ENCODE results near the gene ZFYVE21.

ZFYVE21 gene

DNA sequence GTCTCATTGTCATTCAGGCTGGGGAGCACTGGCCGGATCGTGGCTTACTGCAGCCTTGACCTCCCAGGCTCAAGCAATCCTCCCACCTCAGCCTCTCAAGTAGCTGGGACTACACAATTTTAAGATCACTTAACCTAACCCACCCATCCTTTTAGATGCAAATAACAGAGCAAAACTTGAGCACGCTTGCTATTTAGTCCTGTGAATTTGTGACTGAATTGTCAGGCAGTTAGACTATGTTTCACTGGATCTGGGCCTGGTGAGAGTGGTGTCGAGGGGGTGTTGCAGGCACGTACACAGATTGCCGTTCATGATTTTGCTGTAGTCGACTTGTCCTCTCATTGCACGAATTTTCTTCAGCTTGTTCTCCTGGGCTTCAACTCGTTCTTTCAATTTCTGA, 38.2 kb downstream of the ZFYVE21 start:
- TF ChIP-seq, protein P1, sequence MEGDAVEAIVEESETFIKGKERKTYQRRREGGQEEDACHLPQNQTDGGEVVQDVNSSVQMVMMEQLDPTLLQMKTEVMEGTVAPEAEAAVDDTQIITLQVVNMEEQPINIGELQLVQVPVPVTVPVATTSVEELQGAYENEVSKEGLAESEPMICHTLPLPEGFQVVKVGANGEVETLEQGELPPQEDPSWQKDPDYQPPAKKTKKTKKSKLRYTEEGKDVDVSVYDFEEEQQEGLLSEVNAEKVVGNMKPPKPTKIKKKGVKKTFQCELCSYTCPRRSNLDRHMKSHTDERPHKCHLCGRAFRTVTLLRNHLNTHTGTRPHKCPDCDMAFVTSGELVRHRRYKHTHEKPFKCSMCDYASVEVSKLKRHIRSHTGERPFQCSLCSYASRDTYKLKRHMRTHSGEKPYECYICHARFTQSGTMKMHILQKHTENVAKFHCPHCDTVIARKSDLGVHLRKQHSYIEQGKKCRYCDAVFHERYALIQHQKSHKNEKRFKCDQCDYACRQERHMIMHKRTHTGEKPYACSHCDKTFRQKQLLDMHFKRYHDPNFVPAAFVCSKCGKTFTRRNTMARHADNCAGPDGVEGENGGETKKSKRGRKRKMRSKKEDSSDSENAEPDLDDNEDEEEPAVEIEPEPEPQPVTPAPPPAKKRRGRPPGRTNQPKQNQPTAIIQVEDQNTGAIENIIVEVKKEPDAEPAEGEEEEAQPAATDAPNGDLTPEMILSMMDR (conservative IDR thresholded peaks at IDR 0.05; ENCODE audit: low read length): no peak
- H3K4me3 ChIP-seq (ENCODE audit: low read length): no peak overlapping the region
- DNase-seq (ENCODE audit: low read depth): no peak

DNA sequence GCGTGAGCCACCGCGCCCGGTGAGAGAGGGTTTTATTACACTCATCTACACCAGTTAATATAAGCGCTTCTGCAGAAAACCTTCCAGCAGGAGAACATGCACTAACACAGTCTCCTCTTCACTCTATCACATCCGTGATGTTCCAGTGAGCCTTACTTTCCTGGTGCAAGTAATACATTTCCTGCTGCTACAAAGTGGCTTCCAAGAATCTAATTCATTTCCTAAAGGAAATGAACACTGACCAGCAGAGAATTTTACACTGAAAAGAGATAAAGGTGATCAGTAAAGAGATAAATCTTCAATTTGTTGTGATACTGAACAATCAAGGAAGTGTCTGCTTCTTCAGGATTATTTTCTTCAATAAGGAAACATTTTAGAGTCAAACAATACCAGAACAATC, 39.5 kb downstream of the ZFYVE21 start:
- no peak for DNase-seq (ENCODE audit: low read depth)
- H3K4me3 ChIP-seq (ENCODE audit: low read length): no peak overlapping the region
- TF ChIP-seq, protein P1 (conservative IDR thresholded peaks at IDR 0.05; ENCODE audit: low read length): no peak

DNA sequence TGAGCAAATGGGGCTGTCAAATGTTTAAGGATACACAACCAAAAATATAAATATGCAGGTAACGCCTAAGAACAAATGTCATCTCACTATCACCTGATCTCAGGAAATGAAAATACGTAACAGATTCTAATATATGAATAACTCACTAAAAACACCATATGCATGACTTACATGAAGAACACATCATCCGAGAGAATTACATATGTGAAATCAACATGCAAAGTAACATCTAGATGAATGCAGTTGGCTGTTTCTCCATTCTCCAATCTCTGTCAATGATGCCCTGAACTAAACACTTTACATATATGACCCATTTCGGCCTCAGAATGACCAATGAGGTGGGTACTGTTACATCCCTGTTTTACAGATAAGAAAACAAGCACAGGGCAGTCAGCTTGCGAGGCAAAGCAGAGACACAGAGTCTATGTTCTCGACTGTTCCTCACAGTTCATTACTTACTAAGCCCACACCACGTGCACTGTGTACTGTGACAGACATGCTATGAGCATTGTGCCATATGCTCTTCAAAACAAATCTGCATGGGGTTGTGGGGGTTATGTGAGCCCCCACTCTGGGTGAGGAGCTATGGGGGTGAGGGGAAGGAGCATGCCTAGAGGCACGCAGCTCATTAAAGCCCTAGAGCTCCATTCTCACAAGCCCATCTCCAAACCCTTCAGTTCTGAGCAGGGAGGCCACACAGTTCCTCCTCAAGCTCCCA, 42.6 kb downstream of the ZFYVE21 start:
- no peak overlapping the region for H3K4me3 ChIP-seq (ENCODE audit: low read length)
- no peak for DNase-seq (ENCODE audit: low read depth)
- TF ChIP-seq, protein P1 (conservative IDR thresholded peaks at IDR 0.05; ENCODE audit: low read length): no peak

DNA sequence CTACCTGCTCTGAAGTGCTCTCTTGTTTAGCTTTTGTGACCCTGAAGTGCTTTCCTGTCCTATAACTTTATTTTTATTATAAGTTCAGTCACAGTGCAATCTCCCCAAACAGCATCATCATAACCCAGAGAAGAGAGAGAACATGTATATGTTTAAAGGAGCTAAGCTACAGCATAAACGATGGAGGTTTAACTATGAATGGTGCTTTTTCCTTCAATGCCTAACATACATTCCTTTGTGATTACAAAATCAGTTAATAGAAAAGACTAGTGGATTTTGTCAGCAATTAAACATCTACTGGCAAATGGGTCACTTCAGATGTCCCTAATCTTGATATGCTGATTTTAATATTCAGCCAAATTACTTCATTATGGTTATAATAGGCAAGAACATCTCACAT, 46.4 kb downstream of the ZFYVE21 start:
- DNase-seq (ENCODE audit: low read depth): peak; percentile 8
- no peak overlapping the region for H3K4me3 ChIP-seq (ENCODE audit: low read length)
- TF ChIP-seq, protein P1 (conservative IDR thresholded peaks at IDR 0.05; ENCODE audit: low read length): no peak

DNA sequence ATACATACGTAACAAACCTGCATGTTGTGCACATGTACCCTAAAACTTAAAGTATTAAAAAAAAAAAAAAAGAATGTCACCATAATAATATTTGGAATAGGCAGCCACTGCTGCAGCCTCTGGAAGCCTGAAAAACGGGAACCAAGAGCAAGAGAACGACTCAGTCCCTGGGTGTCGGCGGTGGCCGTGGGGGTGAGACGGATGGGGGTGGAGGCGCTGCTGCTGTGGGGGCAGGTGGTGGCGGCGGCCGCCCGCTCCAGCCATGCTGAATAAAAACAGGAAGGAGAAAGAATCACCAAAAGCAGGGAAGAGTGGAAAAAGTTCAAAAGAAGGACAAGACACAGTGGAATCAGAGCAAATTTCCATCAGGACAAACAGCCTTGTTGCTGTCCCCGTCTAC, 46.9 kb downstream of the ZFYVE21 start:
- no peak for DNase-seq (ENCODE audit: low read depth)
- no peak overlapping the region for H3K4me3 ChIP-seq (ENCODE audit: low read length)
- TF ChIP-seq, protein P1 (conservative IDR thresholded peaks at IDR 0.05; ENCODE audit: low read length): no peak

DNA sequence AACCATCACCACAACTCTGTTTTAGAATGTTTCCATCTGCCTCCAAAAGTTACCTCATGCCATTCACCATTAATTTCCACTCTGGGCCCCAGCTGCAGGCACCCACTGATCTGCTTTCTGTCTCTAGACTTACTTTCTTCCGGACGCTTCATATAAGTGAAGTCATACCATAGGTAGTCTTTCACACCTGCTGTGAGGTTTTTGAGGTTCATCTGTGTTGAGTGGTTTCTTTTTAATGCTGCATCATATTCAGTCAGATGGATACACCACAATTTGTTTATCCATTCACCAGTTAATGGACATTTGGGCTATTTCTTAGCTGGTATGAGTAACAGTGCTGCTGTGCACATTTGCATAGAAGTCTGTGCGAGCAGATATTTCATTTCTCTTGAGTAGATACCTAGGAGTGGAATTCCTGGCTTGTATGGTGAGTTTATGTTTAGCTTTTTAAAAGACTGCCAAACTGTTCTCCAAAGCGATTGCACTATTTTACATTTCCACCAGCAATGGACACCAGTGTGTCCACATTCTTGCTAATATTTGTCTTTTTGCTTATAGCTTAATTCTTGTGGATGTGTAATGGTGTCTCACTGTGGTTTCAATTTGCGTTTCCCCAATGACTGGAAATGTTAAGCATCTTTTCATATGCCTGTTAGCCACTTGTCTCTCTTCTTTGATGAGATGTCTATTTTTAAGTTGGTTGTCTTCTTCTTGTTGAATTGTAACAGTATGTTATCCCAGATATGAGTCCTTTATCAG, 48.3 kb downstream of the ZFYVE21 start:
- peak; percentile 31 for DNase-seq (ENCODE audit: low read depth)
- H3K4me3 ChIP-seq (ENCODE audit: low read length): no peak overlapping the region
- TF ChIP-seq, protein P1 (conservative IDR thresholded peaks at IDR 0.05; ENCODE audit: low read length): no peak

DNA sequence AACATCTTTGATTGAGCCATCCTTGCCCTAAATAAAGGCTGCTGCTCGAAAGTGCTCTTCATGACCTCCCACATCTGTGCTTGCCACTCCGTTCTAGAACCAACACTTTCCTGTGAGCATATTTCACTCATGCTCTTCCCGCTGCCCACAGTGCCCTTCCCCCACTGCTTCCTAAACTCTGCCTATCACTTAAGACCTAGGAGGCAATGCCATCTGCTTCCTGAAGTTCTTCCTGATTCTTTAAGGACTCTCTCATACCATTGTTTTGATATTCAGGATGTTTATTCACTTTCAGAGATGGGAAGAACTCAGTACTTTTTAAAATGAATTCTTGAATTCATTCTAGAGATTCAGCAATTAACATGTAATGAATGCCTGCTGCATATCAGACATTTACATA, 49.9 kb downstream of the ZFYVE21 start:
- H3K4me3 ChIP-seq (ENCODE audit: low read length): no peak overlapping the region
- TF ChIP-seq, protein P1 (conservative IDR thresholded peaks at IDR 0.05; ENCODE audit: low read length): no peak
- no peak for DNase-seq (ENCODE audit: low read depth)
